HCT116 (cell line): ENCODE results near the gene SCN10A. TPM values are rescaled to one million over a fixed set of nuclear protein-coding genes. Genes with fewer than 3 reads are reported as not detected.

Experiments
- ATAC-seq: fragments of 200-7000 bp; cut with Tn5 transposase; 2 replicates; pipeline ENCODE4 v1.9.1; 2020; ENCODE audit warnings: mild to moderate bottlenecking, moderate library complexity
- BruUV-seq: library from RNA; stranded (reverse); fragments of 400-500 nt; replicated peaks from 2 replicates; lab custom pipeline; 2021; lab: Mats Ljungman, UMichigan
- CTCF ChIA-PET: fragments of 300-600 bp; sonication (Branson Sonifier 250); formaldehyde crosslinking; loops from one replicate; lab custom pipeline; 2021; ENCODE audit warnings: antibody characterized with exemption; lab: Charles Lee
- POLR2A ChIA-PET: fragments of 300-600, 350-600 bp; sonication (Branson Sonifier 250); formaldehyde crosslinking; loops from one replicate; lab custom pipeline; 2021; ENCODE audit warnings: antibody characterized with exemption; lab: Charles Lee
- RAD21 ChIA-PET, 2 experiments: fragments of 300-600 bp; sonication (Branson Sonifier 250); formaldehyde crosslinking; loops; one replicate each; lab custom pipeline; 2023; ENCODE audit warnings: low total read pairs in 2 of 2; ENCODE audit not compliant: uncharacterized antibody in 2 of 2, unreplicated experiment in 2 of 2, low non-redundant PET in 1 of 2; lab: Charles Lee
- DNase-seq: peaks from one replicate; pipeline ENCODE4 v3.0.0-alpha.2; 2010; ENCODE audit warnings: low read depth, low spot score
- H2AFZ ChIP-seq: fragments of 200-600 bp; shearing (Covaris generic), sonication (generic); 2 replicates; pipeline ENCODE4 v1.6.1; 2017; ENCODE audit warnings: low read depth, mixed run types, mixed read lengths, antibody characterized with exemption, low read length; ENCODE audit not compliant: poor library complexity, severe bottlenecking
- H3K27ac ChIP-seq: 2 replicates; pipeline ENCODE4 v1.5.1; 2012; ENCODE audit warnings: low read depth, low read length
- H3K27me3 ChIP-seq: fragments of 200-600 bp; sonication (generic); 2 replicates; pipeline ENCODE4 v1.6.1; 2016; ENCODE audit warnings: mixed run types, low read length, mixed read lengths; ENCODE audit not compliant: insufficient read depth
- H3K36me3 ChIP-seq, 2 experiments: fragments of 200-500 bp in 1 of 2; fragments of 200-600 bp in 1 of 2; sonication (Bioruptor generic) in 1 of 2; sonication (generic) in 1 of 2; 2 replicates each; pipeline versions ENCODE4 v1.5.1 to v1.6.1; 2014 to 2016; ENCODE audit warnings: low read length in 2 of 2, inconsistent platforms in 1 of 2, mixed read lengths in 1 of 2, mixed run types in 1 of 2; ENCODE audit not compliant: insufficient read depth in 2 of 2, control insufficient read depth in 1 of 2
- H3K4me1 ChIP-seq, 2 experiments: fragments of 200-600 bp in 1 of 2; sonication (generic) in 1 of 2; 2 replicates each; pipeline versions ENCODE4 v1.5.1 to v1.6.1; 2012 to 2017; ENCODE audit warnings: low read length in 2 of 2, inconsistent platforms in 1 of 2, mild to moderate bottlenecking in 1 of 2, mixed read lengths in 1 of 2, mixed run types in 1 of 2, moderate library complexity in 1 of 2; ENCODE audit not compliant: insufficient read depth in 2 of 2, control insufficient read depth in 1 of 2
- H3K4me2 ChIP-seq: fragments of 200-600 bp; sonication (generic); 2 replicates; pipeline ENCODE4 v1.6.1; 2017; ENCODE audit warnings: mixed run types, low read length, mixed read lengths
- H3K4me3 ChIP-seq, 2 experiments: fragments of 200-600 bp in 1 of 2; sonication (generic) in 1 of 2; replicated peaks in 1 of 2; 2 replicates each; pipeline ENCODE4 v1.5.1; 2011 to 2016; ENCODE audit warnings: low read length in 2 of 2, control low read depth in 1 of 2, low read depth in 1 of 2, mild to moderate bottlenecking in 1 of 2, mixed read lengths in 1 of 2, mixed run types in 1 of 2
- H3K79me2 ChIP-seq: fragments of 200-600 bp; sonication (generic); 2 replicates; pipeline ENCODE4 v1.6.1; 2017; ENCODE audit warnings: mild to moderate bottlenecking, mixed run types, low read length, moderate library complexity, mixed read lengths; ENCODE audit not compliant: insufficient read depth
- H3K9ac ChIP-seq: fragments of 200-600 bp; sonication (generic); 2 replicates; pipeline ENCODE4 v1.6.1; 2016; ENCODE audit warnings: low read length, mixed read lengths
- H3K9me2 ChIP-seq: fragments of 200-600 bp; sonication (generic), shearing (Covaris generic); 2 replicates; pipeline ENCODE4 v1.6.1; 2017; ENCODE audit warnings: mixed run types, mild to moderate bottlenecking, moderate library complexity; ENCODE audit not compliant: insufficient read depth
- H3K9me3 ChIP-seq, 2 experiments: fragments of 200-500 bp in 1 of 2; fragments of 200-600 bp in 1 of 2; sonication (Bioruptor generic) in 1 of 2; sonication (generic) in 1 of 2; 2 replicates each; pipeline ENCODE4 v1.6.1; 2014 to 2017; ENCODE audit warnings: low read length in 2 of 2, mixed read lengths in 2 of 2, inconsistent platforms in 1 of 2, low read depth in 1 of 2, mild to moderate bottlenecking in 1 of 2, mixed run types in 1 of 2, moderate library complexity in 1 of 2; ENCODE audit not compliant: control insufficient read depth in 1 of 2, insufficient read depth in 1 of 2
- H4K20me1 ChIP-seq: fragments of 200-600 bp; sonication (generic), shearing (Covaris generic); 2 replicates; pipeline ENCODE4 v1.6.1; 2017; ENCODE audit warnings: mixed run types, mild to moderate bottlenecking, moderate library complexity; ENCODE audit not compliant: insufficient read depth
- ATF3 ChIP-seq: IDR thresholded peaks from 2 replicates; pipeline ENCODE4 v1.6.1; 2012
- CEBPB ChIP-seq: IDR thresholded peaks from 2 replicates; pipeline ENCODE4 v1.6.1; 2012; ENCODE audit warnings: low read depth
- ELF1 ChIP-seq: IDR thresholded peaks from 2 replicates; pipeline ENCODE4 v1.6.1; 2012; ENCODE audit warnings: low read depth, borderline replicate concordance
- EZH2 ChIP-seq: fragments of 200-600 bp; sonication (generic); IDR thresholded peaks from 2 replicates; pipeline ENCODE4 v1.6.1; 2017; ENCODE audit warnings: antibody characterized with exemption, mixed run types
- FOSL1 ChIP-seq: IDR thresholded peaks from 2 replicates; pipeline ENCODE4 v1.6.1; 2012; ENCODE audit warnings: low read depth
- POLR2A ChIP-seq: IDR thresholded peaks from 2 replicates; pipeline ENCODE4 v1.7.0; 2011; ENCODE audit warnings: borderline replicate concordance; ENCODE audit not compliant: insufficient read depth, insufficient read length; ENCODE audit errors: extremely low read depth
- REST ChIP-seq: IDR thresholded peaks from 2 replicates; pipeline ENCODE4 v1.6.1; 2012; ENCODE audit warnings: low read depth
- SIN3A ChIP-seq: IDR thresholded peaks from 2 replicates; pipeline ENCODE4 v1.6.1; 2012; ENCODE audit warnings: low read depth
- YY1 ChIP-seq: IDR thresholded peaks from 2 replicates; pipeline ENCODE4 v1.6.1; 2011; ENCODE audit warnings: low read length, low read depth, moderate library complexity, mild to moderate bottlenecking; ENCODE audit not compliant: insufficient replicate concordance; ENCODE audit errors: extremely low read depth
- ZFX ChIP-seq: fragments of 450-650 bp; IDR thresholded peaks from 2 replicates; pipeline ENCODE4 v1.6.1; 2017
- intact Hi-C: fragments of 100-400 bp; cut with micrococcal nuclease; formaldehyde crosslinking; loops from 2 replicates; pipeline ENCODE4 v1.10.0; 2022
- total RNA-seq: library from RNA; stranded (reverse); gene quantifications from one replicate; pipeline ENCODE4 v1.2.1, GENCODE V29; 2021; ENCODE audit not compliant: unreplicated experiment

The SCN10A gene
- total RNA-seq, 1 experiment from 2014 or later = not detected

- TF ChIP-seq YY1 = no peak
- no peak for TF ChIP-seq SIN3A
- no peak for TF ChIP-seq FOSL1
- no peak for TF ChIP-seq ZFX
- no peak for TF ChIP-seq ATF3
- TF ChIP-seq CEBPB = no peak
- TF ChIP-seq ELF1 = no peak
- TF ChIP-seq POLR2A = no peak
- TF ChIP-seq REST = no peak
- no peak for TF ChIP-seq EZH2
- no peaks in the 10 kb centered on the region for H3K36me3 ChIP-seq
- peak overlapping the region; percentile 68 for H2AFZ ChIP-seq
- no peaks in the 10 kb centered on the region for H3K9me3 ChIP-seq
- POLR2A ChIA-PET = no interaction called here
- intact Hi-C loops = no loop called here
- RAD21 ChIA-PET = no interaction called here
- no peak overlapping the region for H3K27ac ChIP-seq
- no peaks in the 10 kb centered on the region for H3K9me2 ChIP-seq
- H3K9ac ChIP-seq = no peak overlapping the region
- H3K79me2 ChIP-seq = no peaks in the 10 kb centered on the region
- 0 out of 4 replicates have a peak overlapping the region, but pooled peaks of 1 of the 2 experiments have one; percentile 11 for H3K4me3 ChIP-seq
- ATAC-seq (peak; percentile 81), DNase-seq (no peak)
- H3K27me3 ChIP-seq = peaks cover 8% of the 10 kb centered on the region; the same call in 1 of the 2 replicates
- BruUV-seq = no TSS peak
- CTCF ChIA-PET = interaction anchor here (1.1 kb wide), 1 partner anchor 171 kb away, joined by 3 read pairs; no protein-coding TSS in a partner anchor
- peak overlapping the region; percentile 53 for H3K4me2 ChIP-seq
- H3K4me1 ChIP-seq = peaks cover 10 to 26% of the 10 kb centered on the region in 2 experiments
- no peaks in the 10 kb centered on the region for H4K20me1 ChIP-seq
Observed at GRCh38 chr3:38829404-38829803, 13.4 kb upstream of the SCN10A start.
